ENCODE data around the gene MYO10.
A peak's percentile ranks its signal among the peaks of the same experiment; 100 is the strongest.

MYO10 gene

DNA sequence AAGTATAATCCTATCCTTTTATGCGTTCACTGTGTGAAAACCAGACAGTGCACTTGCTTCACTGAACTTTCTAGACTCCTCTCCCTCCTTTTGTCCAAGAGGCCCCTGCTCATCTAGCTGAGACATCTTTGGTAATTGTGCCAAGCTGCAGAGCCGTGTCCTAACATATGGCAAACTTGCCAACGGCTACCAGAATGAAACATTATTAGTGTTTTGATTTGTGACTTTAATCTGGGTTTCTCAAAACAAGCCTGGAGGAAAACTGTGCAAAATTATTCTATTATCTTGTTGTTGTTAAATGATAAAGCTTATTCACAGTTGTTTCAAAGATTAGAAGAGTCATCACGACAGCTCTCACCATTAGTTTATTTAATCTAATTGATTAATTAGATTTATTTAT lies 240.3 kb downstream of the MYO10 start:
- DNase-seq, result no peak

DNA sequence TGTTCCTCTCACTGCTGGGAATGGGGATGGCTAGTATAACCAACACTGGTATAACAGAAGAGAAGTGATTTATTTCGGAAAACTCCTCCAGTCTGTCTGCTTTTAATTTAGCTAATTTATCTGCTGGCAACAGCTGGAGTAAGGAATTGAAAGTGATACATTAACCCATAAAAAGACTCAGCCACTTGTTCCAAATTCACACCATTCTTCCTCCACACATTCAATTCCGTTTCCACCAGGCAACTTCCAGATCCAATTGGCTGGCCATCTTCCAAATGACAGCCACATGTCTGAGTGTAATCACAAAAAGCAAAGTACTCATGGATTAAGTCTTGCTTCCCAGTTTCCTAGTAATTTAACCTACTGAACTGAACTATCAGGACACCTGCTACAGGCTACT lies 242.2 kb downstream of the MYO10 start:
- no peak for DNase-seq

DNA sequence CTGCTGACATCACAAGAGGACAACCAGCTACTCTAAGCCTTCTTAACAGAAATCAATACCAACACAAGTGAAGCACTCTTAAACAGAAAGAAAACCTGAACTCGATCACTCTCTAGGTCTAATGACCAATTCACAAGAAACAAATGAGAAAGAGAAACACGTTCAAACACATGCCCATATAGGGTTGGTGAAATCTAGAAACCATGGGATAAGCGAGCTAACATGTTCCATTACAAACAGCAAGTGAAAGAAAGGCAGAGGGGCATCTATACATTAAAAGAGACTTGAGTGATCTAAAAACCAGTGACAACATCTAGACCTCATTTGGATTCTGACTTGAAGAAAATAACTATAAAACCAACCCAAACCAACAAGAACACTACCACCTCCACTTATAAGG lies 244.4 kb downstream of the MYO10 start:
- no peak for DNase-seq

DNA sequence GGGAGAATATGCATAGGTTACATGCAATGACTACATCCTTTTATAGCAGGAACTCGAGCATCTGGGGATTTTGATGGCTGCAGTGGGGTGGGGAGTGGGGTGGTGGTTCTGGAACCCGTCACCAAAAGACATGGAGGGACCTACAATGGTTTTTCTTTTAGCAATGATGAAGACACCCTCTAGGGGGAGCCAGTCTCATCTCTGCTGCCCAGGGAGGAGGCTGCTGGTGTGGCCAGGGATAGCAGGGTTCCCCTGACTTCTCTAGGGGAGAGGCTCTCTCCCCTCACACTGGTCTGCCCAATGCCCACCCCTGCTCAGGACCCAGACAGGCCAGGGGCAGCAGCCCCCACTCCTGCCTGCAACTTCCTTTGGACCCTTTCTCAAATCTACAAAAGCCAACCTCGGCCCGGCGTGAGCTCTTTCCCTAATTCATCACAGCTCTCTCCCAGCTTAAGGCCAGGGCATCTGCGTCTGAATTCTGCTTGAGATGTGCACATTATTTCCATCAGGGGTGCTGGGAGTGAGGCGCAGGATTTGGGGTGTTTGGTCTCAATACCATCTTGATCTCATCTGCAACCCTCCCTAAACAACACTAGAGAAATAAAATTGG lies 245.7 kb downstream of the MYO10 start:
- no peak for DNase-seq

DNA sequence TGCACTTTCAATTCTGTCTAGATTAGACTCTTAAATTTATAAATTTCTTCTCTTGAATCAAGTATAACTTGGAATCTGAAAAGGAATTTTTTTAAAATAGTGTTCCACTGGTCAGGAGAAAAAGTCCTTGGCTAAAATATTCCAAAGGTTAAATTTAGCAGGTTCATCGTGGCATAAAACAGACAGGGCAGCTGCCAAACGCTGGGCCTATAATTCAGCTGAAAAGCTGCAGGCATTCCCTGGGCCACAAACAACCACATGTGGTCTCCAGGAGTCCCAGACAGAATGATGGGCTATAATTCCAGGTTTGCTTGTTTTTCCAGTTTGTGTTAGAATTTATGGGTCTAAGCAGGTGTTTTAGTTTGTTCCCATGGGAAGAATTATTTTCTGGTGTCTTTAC lies 248.2 kb downstream of the MYO10 start:
- DNase-seq, result no peak

DNA sequence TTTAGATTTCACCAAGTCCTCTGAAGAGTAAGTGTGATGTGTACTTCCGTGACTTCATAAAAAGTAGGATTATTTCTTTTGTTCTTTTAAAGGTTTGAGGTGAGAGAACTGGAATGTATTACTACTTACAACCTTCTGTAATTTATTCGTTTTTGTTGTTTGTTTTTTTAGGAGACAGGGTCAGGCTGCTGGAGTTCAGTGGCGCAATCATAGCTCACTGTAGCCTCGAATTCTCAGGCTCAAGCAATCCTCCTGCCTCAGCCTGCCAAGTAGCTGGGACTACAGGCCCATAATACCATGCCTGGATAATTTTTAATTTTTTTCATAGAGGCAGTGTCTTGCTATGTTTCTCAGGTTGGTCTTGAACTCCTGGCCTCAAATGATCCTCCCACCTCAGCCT lies 251.0 kb downstream of the MYO10 start:
- no peak for DNase-seq

DNA sequence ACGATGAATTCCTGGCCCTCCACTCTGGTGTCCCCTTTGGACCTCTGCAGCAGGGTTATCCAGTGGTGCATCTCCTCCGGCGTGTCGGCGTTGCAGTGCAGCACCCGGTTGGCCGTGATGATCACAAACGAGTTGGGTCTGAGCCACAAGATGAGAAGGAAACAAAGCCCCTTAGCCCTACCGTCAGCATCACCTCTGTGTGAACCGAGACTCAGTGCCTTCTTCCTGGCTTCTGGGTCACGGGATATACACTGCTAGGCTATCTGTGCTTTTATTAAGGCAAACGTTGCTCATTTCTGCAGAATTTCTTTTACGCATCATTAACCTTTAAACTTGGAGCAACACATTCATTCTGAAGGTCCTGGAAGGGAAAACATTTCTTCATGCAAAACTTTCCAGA lies 254.2 kb downstream of the MYO10 start:
- DNase-seq, result no peak

DNA sequence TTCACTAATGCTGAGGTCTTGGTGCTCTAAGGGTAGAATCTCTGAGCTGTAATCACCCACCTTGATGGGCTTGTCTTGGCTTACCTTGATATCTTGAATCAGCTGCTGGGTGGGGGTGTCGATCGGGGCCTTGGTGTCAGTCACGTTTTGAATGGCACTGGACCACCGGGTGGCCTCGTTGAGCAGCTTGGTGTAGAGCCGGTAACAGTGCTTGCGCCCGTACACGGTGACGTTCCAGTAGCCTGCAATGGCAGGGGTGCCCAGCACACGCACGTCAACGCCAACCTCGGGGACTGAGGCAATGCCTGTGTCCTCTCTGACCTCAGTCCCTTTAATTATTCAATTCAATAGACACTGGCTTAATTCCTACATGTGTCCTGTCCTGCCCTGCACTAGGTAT lies 256.2 kb downstream of the MYO10 start:
- no peak for DNase-seq

DNA sequence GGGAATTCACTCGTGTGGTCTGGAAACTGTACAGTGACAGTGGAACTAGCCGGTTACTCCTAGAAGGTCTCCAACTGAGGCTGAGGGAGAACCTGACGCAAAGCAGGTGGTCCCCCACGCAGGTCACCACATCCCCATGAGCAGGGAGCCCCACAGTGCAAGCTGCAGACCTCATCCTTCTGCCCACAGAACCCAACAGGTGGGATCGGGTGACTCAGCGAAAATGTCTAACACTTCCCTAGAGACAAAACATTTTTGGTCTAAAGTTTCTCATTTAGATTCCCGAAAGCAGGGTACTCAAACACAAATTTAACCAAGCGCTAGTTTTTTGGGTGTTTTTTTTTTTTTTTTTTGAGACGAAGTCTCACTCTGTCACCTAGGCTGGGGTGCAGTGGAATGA lies 256.9 kb downstream of the MYO10 start:
- no peak for DNase-seq

DNA sequence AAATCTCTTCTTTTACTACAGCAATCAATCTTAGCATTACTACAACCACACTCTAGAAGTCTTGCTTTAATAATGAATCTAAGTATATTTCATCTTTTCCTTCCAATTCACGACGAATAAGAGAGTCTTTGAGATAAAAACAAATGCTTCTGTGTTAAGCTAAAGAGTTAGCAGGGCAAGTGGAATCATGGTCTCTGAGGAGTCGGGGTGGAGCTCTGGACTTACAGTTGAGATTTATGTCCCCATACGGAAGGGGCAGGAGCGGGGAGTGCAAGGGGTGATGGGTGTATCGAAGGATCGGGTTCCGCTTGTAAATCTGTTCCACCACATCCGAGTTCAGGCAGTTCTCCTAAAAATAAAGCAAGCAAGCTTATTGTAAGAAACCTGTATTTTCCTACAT lies 260.3 kb downstream of the MYO10 start:
- DNase-seq, result no peak

DNA sequence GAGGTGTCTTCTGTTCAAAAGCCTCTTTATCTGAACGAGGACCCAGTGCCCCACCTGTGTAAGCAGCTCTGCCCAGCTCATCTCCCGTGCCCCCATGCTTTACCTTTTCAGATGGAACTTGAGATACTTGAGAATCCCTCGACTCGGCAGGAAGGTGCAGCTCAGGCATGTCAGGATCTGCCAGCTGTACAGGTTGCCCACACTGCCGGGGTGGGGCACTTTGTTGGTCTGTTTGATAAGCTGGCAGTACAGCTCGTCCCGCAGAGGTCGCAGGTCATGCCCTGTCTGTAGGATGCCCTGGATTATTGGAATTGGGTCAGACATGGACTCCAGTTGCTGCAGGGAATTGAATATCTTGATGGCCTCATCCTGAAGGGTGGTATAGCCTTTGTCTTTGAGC lies 261.3 kb downstream of the MYO10 start:
- DNase-seq, result no peak

DNA sequence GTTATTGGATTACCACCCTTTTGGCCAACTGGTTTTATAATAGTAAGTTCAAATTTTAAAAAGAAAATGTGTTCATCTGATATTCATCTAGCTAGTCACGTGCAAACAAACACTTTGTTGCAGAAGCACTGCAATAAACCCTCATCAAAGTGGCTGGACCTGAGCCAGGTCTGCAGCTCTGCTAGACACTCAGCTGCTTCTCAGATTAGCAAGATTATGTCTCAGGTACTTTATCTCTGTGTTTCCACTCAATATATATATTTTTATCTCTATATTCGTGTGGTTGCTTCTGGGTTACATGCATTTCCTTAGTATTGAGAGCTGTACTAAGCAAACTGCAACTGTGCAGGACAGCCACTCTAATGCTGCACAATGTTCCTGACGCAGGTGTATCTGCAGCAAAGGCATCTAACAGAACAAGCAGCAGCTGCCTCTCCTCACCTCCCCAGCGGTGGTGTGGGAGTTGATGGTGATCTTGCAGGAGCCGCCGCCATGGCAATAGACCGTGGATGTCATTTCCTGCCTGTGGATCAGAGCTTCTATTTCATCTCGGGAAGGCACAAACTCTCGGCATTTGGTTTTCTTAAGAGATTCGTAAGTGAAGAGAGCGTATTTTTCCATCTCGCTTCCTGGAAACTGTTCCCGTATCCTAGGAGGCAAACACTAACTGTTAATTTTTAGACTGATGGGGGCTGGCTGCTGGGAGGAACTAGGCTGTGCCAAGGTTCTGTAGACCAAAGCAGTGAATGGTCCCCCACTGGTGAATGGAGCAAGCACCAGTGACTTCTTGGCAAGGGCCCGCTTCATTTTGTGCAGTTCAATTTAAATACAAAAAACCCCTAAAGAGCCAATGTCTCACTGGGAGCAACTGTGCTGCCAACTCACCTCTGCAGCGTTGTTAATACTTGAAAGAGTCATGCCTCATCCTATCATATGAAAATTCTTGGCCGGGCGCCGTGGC lies 262.6 kb downstream of the MYO10 start:
- no peak for DNase-seq

DNA sequence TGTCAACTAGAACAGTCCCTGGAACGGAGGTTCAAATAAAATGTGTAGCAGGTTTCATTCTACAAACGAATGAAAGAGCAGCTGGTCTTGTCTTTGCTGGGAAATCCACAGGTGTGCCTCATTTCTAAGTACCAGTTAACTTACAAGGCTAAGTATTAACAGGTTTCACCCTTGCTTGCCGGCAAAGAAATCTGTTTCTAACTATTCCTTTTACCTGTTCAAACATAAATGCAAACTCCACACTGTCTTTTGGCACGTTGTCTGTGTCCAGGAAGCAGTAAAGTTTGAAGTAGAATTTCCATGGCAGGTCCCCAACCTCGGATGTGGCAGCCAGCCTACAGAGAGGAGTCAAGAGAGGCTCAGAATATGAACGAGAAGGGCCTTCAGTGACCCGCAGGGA lies 264.9 kb downstream of the MYO10 start:
- DNase-seq, result no peak

DNA sequence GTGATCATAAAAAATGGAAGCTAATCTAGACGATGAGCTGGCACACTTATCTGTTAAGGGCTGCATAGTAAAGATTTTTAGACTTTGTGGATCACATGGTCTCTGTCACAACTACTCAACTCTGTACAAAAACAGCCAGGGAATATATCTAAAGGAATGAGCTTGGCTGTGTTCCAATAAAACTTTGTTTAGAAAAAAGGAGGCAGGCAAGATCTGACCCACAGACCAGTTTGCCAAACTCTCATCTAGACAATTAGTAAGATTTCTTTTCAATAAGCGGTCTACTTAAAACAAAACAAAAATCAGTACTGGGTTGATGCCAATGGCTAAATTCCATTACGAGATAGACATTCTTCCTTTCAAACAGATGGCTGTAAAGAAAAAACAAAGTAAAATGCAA lies 266.3 kb downstream of the MYO10 start:
- DNase-seq, result no peak

DNA sequence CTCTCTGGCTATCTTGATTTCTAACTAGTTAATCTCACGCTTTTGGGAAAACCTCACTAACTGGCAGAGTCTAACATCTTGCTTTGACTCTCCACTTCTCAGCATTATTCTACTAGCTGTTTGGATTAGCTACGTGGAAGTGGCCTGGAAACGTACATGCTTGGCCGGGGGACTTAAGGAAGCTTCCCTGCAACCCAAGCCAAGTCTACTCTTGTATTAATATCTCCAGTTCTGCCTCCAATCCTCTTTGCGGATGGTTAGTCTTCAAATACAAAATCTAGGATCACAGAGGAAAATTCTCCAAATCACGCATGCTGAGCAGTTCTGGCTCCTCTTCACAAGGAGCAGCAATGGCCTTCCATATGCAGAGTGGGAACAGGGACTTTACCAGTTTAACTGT lies 267.5 kb downstream of the MYO10 start:
- DNase-seq, result no peak

DNA sequence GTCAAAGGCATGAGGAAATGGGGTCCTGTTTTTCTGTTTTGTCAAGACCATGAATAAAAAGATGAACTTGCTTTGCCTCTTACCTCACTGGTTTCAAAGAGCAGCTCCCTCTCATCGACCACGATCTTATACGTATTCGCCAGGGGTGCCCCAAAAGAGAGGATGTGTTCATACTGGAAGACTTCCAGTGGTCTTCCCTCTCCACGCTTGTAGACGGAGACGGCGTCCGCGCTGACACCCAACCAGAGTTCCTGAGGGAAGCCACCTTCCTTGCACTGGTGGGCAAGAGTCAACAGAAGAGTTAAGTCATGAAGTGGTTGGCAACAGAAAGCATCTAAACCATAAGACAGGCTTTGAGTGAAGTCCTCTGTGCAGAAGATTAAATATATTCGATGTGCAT lies 267.9 kb downstream of the MYO10 start:
- no peak for DNase-seq

DNA sequence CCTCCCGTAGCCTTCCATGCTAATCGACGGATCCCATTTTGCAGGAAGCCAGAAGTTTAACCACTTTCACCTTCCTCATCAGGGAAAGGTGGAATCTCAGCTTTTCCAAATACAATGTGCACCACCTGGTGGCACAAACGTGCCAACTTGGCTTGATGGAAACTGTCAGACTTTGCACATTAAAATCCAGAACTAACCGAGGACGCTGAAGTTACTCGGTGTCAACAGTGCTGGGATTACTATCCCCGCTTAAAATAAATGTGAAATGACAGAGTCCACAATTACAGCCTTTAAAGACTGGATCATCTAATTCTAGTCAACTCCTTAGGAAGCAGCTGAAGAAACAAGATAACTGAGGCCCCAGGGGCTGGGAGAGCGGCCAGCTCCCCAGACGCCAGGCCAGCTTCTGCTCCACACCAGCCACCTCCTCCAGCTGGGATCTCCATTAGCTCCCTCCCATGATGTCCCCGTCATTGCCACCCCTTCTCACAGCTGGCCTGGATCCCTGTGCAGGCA lies 269.1 kb downstream of the MYO10 start:
- DNase-seq, result peak; percentile 9

DNA sequence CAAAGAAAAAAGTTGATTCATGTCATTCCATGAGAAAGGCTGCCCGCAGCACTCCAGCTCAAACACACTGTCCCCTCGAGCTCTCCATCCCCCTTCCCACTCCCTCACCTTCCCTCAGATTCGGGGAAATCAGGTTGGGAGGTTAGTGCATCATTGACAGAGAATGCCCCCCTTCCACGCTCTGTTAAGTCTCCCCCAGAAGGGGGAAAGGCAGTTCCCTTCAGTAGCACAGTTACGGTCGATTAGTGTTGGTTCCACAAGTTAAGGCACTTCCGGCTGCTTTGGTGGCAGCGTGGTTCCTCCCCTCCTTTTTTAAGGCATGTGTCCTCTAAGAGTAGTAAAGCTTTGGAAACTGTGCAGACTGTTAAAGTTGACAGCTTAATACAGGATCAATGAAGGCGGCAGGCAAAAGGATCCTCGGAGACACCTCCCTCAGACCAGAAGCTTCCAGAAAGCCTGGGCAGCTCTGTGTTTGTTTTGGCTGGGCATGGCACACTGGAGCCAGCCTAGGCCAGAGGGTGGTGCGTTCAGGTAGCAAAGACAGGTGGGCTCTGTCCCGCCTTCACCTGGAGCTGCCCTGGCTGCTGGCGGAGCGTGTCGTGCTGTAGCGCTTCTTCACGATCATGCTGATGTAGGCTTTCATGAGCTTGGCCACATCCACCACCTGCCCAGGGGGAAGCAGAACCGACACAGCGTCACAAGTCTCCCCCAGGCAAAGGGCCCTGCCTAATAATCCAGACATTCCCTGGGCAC lies 269.8 kb downstream of the MYO10 start:
- no peak for DNase-seq

DNA sequence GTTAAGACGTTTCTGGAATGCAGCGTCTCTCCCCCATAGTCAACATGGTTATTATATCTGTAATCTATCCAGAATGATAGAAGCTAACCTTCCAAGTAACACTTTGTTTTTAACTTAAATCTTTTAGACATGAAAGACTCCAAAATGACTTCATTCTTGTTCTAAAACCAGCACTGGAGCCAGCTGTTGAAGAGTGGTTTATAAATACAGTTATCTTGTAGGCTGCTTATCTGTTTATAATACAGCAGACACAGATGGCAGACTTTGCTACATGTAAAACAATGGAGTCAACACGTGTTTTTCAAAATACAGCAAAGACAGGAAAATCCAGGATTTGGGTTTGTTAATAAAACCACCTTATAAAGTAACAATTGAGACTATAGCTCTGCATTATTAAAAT lies 270.5 kb downstream of the MYO10 start:
- no peak for DNase-seq

DNA sequence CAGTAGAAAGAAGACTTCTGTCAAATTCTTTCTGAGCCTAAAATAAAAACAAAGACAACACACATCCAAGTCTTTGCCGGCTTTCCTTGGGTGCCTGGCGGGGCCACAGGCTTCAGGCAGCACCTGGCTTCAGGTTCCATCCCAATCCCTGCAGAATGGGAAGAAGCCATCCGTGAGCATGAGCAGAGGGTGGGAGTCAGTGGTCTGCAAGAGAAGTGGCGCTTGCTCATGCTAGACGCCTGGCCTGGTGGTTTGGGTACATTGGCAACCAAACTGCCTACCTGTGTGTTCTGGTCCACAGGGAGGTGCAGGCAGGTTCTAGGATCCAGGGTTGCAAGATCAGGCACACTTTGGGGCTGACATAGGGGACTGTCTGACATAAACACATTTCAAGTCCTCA lies 271.7 kb downstream of the MYO10 start:
- no peak for DNase-seq

DNA sequence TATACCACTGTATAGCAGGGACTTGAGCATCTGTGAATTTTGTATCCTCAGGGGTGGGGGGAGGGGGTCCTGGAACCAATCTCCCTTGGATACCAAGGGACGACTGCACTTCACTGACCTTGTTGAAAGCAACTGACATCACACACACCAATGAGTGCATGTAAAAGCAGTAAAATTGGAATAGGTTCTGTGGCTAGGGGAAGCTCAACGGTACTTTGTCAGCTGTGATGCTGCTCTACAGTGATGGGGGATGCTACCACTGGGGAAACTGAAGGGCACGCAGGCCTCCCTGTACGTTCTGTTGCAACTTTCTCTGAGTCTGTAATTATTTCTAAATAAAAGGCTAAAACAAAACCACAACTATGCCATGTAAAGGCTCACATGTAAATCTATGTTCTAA lies 272.2 kb downstream of the MYO10 start:
- no peak for DNase-seq

DNA sequence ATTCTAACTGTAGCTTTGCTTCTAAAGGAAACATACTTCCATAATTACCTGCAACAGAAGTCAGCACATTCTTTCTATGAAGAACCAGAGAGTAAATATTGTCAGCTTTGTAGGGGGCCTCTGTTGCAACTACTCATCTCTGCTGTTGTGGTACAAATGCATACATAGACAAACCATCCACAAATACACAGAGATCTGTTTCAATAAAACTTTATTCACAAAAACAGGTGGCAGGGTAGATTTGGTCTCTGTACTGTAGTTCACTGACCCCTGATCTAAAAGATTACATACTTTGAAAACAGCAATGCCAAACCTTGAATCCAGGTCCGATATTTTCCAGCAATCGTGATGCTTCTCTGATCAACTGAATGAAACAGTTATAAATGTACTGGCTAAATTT lies 274.4 kb downstream of the MYO10 start:
- no peak for DNase-seq

DNA sequence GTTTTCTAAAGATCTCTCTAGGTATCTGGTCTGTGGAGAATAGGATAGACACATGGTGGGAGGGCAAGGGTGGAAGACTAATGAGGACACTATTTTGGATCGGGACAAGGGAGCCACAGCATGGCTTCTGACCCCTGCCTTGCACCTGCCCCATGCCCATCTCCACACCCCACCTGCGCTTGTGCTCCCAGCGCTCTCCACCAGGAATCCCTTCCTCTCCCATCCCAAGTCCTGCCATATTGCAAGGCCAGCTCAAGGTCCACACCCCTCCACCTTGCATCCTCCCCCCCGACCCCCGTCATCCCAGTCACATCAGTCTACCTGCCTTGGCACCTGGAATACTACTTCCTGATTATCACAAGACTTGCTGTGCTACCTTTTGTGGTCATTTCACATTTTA lies 275.1 kb downstream of the MYO10 start:
- DNase-seq, result no peak

DNA sequence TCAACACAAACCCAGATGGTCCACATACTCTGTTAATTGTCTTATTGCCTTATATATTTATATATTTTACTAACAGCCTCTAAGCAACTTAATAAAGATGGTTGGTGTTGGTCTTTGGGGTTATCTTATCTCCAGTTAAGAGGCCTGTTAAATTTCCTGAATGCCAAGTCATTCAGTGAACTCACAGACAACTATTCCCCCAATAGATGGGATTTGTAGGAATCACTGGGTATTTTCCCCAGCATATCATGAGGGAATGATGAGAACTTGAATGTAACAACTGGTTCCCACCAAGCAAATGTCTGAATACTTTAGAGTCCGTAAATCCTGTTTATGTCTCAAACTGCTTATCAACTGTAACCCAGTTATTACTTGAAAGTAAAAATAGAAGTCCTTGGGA lies 276.6 kb downstream of the MYO10 start:
- no peak for DNase-seq
